GM21723 (cell line): Measurements from ENCODE around the gene HSFX4.
"Not testable (repeated sequence)": the region's sequence is repeated elsewhere in the genome, so short reads cannot be mapped to it uniquely, and the experiment has no call there.

Source experiments
- ATAC-seq: cut with Tn5 transposase; IDR thresholded peaks from one replicate; pipeline ENCODE4 v1.9.1; 2021; ENCODE audit warnings: mild to moderate bottlenecking, moderate library complexity; ENCODE audit not compliant: unreplicated experiment

HSFX4 gene

GRCh38 chrX:149929400-149929799, at the start of gene HSFX4:
Gene HSFX4, plus strand, starts transcription at chrX:149929573. Its CDS starts 72 bp downstream, at chrX:149929645.
- ATAC-seq: not testable (repeated sequence)

- no peak for ATAC-seq
These were observed 48.2 kb upstream of the HSFX4 start, which contains the start of gene MAGEA8 for GRCh38 chrX:149881081-149881711. Gene MAGEA8, plus strand, starts transcription at chrX:149881183. Its CDS starts 3,090 bp downstream, at chrX:149884273.

GRCh38 chrX:149890828-149891227, 38.5 kb upstream of the HSFX4 start:
- ATAC-seq: not testable (repeated sequence)

- no peak for ATAC-seq
These were observed 30.8 kb upstream of the HSFX4 start for GRCh38 chrX:149898554-149898953.

GRCh38 chrX:149903889-149904748, 25.3 kb upstream of the HSFX4 start:
- ATAC-seq: peak; percentile 74

- peak; percentile 61 for ATAC-seq
These were observed 21.1 kb upstream of the HSFX4 start for GRCh38 chrX:149908308-149908707.

- no peak for ATAC-seq
These were observed 20.6 kb upstream of the HSFX4 start for GRCh38 chrX:149908727-149909126.

- ATAC-seq: no peak
These were observed 19.8 kb upstream of the HSFX4 start for GRCh38 chrX:149909324-149910177.

- ATAC-seq: no peak
These were observed 19.1 kb upstream of the HSFX4 start for GRCh38 chrX:149910178-149910695.

- peak; percentile 86 for ATAC-seq
These were observed 12.5 kb upstream of the HSFX4 start for GRCh38 chrX:149916745-149917392.

GRCh38 chrX:149923836-149924235, 5.5 kb upstream of the HSFX4 start:
- not testable (repeated sequence) for ATAC-seq

- ATAC-seq: not testable (repeated sequence)
These were observed 4.9 kb upstream of the HSFX4 start for GRCh38 chrX:149924434-149924833.

GRCh38 chrX:149927245-149927963, 2.0 kb upstream of the HSFX4 start:
- ATAC-seq: peak; percentile 55

- peak; percentile 23 for ATAC-seq
These were observed 1.5 kb upstream of the HSFX4 start for GRCh38 chrX:149927964-149928258.

GRCh38 chrX:149928635-149929034, 738 bp upstream of the HSFX4 start:
- ATAC-seq: not testable (repeated sequence)

- ATAC-seq: not testable (repeated sequence)
These were observed 2.0 kb downstream of the HSFX4 start for GRCh38 chrX:149931355-149931754.

GRCh38 chrX:149932150-149932549, 2.8 kb downstream of the HSFX4 start:
- ATAC-seq: not testable (repeated sequence)

GRCh38 chrX:149932970-149933369, 3.6 kb downstream of the HSFX4 start:
- ATAC-seq: not testable (repeated sequence)

- ATAC-seq: not testable (repeated sequence)
These were observed 4.2 kb downstream of the HSFX4 start for GRCh38 chrX:149933547-149933946.

- ATAC-seq: not testable (repeated sequence)
These were observed 8.0 kb downstream of the HSFX4 start for GRCh38 chrX:149937328-149937727.
